Measurements from ENCODE around the gene GAL. TPM values are rescaled to one million over a fixed set of nuclear protein-coding genes. Genes with fewer than 3 reads are reported as not detected.

Gene GAL
- total and polyA plus RNA-seq, 2 of the 8 experiments (the other 6 are each of a cell fraction or from before 2014, with no cell fraction given), result 81.8 to 233 TPM

DNA sequence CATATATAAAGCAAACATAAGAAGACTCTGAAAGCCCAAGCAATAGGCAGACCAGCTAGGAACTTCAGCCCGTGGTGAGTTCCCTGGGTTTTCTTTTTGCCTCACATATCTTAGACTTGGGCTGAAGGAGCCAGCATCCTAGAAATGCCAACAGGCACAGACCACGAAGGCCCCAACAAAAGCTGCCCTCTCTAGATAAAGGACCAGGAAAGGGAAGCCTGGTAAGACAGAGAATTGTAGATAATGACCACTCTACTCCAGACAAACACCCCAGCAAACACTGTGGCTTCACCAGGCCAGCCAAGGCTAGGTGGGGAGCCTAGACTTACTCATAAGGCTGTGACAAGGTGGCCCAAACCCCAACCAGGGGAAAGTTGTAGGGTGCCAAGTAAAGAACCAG lies 11.2 kb downstream of the GAL start:
- Histone ChIP-seq H3K23ac (ENCODE audit: insufficient read length) (no peak overlapping the region), H4K5ac (ENCODE audit: insufficient read length, low read depth, low read length) (no peak overlapping the region), H2BK5ac (ENCODE audit: low read depth, low read length) (peak overlapping the region; percentile 57; the same call in 1 of the 2 replicates), H3K18ac (ENCODE audit: extremely low read depth, low read length) (peak overlapping the region; percentile 78), H3K9ac (replicated peaks in 1 of 4; ENCODE audit: extremely low read depth in 1 of 4, low read depth in 3 of 4, low read length in 3 of 4) (no peak overlapping the region), H4K91ac (replicated peaks; ENCODE audit: insufficient read length, low read length) (peak overlapping the region; percentile 90), H4K8ac (ENCODE audit: extremely low read depth, insufficient read depth, low read length) (no peak overlapping the region; the same call in 1 of the 2 replicates), H2AFZ (ENCODE audit: low read length) (no peak overlapping the region), H3K27me3 (replicated peaks in 1 of 4; ENCODE audit: control insufficient read depth in 3 of 4, extremely low read depth in 1 of 4, insufficient read depth in 3 of 4, low read length in 3 of 4) (no peaks in the 10 kb centered on the region), H3K36me3 (ENCODE audit: control insufficient read depth in 2 of 4, insufficient read depth in 4 of 4, low read length in 3 of 4) (no peaks in the 10 kb centered on the region), H3K56ac (replicated peaks; ENCODE audit: insufficient read length, low read depth, low read length) (no peak overlapping the region), H2AK5ac (ENCODE audit: low read depth, low read length) (peak overlapping the region; percentile 16; the same call in 1 of the 2 replicates), H4K20me1 (replicated peaks in 1 of 2; ENCODE audit: control insufficient read depth in 1 of 2, insufficient read depth in 2 of 2, low read length in 2 of 2) (no peaks in the 10 kb centered on the region), H2BK120ac (replicated peaks; ENCODE audit: low read depth, low read length) (peak overlapping the region; percentile 59), H2BK15ac (ENCODE audit: low read length) (no peak overlapping the region; the same call in 1 of the 2 replicates), H3K4me3 (ENCODE audit: extremely low read depth in 1 of 4, insufficient read depth in 2 of 4, low read depth in 3 of 4, low read length in 4 of 4) (no peak overlapping the region; a peak in 1 of 8 replicates), H3K79me2 (ENCODE audit: control insufficient read depth in 1 of 2, insufficient read depth in 2 of 2, low read length in 2 of 2) (no peaks in the 10 kb centered on the region), H2BK12ac (ENCODE audit: low read depth, low read length) (peak overlapping the region; percentile 72; the same call in 1 of the 2 replicates), H3K4ac (replicated peaks; ENCODE audit: insufficient read length, low read depth, low read length) (no peak overlapping the region), H3K14ac (ENCODE audit: insufficient read length) (no peak overlapping the region), H3K9me3 (ENCODE audit: insufficient read depth in 2 of 2, low read depth in 1 of 2, low read length in 1 of 2) (peaks cover 2% of the 10 kb centered on the region in 2 experiments; a peak in 1 of 4 replicates), H3K27ac (ENCODE audit: low read depth, low read length) (no peak overlapping the region), H3K79me1 (ENCODE audit: low read depth, low read length) (no peaks in the 10 kb centered on the region), H2BK20ac (ENCODE audit: low read length) (peak overlapping the region; percentile 99; the same call in 1 of the 2 replicates), H3K23me2 (ENCODE audit: low read depth, low read length) (0 out of 2 replicates have a peak, but pooled peaks cover 1% of the 10 kb centered on the region), H3K4me1 (replicated peaks in 1 of 4; ENCODE audit: control insufficient read depth in 3 of 4, insufficient read depth in 4 of 4, low read length in 3 of 4) (peaks cover 4 to 22% (median 9%) of the 10 kb centered on the region in 4 experiments; a peak in 6 of 7 replicates), H3K4me2 (ENCODE audit: insufficient read depth in 1 of 2, low read depth in 2 of 2, low read length in 2 of 2) (0 out of 4 replicates have a peak overlapping the region, but pooled peaks of 1 of the 2 experiments have one; percentile 62)
- FAIRE-seq, result no peak
- WGBS, 2 experiments (ENCODE audit: extremely low coverage in 1 of 2, insufficient coverage in 1 of 2, insufficient read length in 1 of 2, insufficient replicate concordance in 2 of 2, low coverage in 1 of 2, low lambda C conversion rate in 2 of 2, missing lambda C conversion rate in 1 of 2), result 93% methylated on average over 2 of the region's 2 CpGs; no CpG with 5 or more reads in 1 of the 2 experiments
- CTCF ChIA-PET (ENCODE audit: partially characterized antibody), result interaction anchor here (0.8 kb wide), 1 partner anchor 52 kb away, joined by 4 read pairs; no protein-coding TSS in a partner anchor
- DNase-seq (ENCODE audit: low read depth in 1 of 2, low spot score in 2 of 2), result no peak
- POLR2A ChIA-PET (ENCODE audit: partially characterized antibody), result interaction anchor here (1.2 to 3.1 kb wide), 3 partner anchors 10 to 54 kb away, joined by 4 to 13 read pairs (median 11); no protein-coding TSS in a partner anchor
- TF ChIP-seq EP300 (IDR thresholded peaks at IDR 0.05; ENCODE audit: borderline replicate concordance in 1 of 2, low read depth in 2 of 2, low read length in 2 of 2) (no peak), KDM5A (IDR thresholded peaks at IDR 0.05; ENCODE audit: low read length) (no peak), TCF12 (IDR thresholded peaks at IDR 0.05; ENCODE audit: low read depth, low read length) (no peak), POLR2A (IDR thresholded peaks at IDR 0.05; ENCODE audit: control extremely low read depth in 1 of 2, low read depth in 2 of 2, low read length in 2 of 2) (no peak), SAP30 (IDR thresholded peaks at IDR 0.05; ENCODE audit: insufficient read depth, insufficient replicate concordance, low read length) (no peak), JUN (IDR thresholded peaks at IDR 0.05; ENCODE audit: low read depth, low read length) (no peak), YY1 (IDR thresholded peaks at IDR 0.05; ENCODE audit: low read depth, low read length) (no peak), CREB1 (IDR thresholded peaks at IDR 0.05) (no peak), SIRT6 (IDR thresholded peaks at IDR 0.05; ENCODE audit: low read length) (no peak), CHD2 (IDR thresholded peaks at IDR 0.05; ENCODE audit: low read length) (no peak), JUND (IDR thresholded peaks at IDR 0.05; ENCODE audit: low read length) (no peak)
- TF ChIP-seq, protein P1, sequence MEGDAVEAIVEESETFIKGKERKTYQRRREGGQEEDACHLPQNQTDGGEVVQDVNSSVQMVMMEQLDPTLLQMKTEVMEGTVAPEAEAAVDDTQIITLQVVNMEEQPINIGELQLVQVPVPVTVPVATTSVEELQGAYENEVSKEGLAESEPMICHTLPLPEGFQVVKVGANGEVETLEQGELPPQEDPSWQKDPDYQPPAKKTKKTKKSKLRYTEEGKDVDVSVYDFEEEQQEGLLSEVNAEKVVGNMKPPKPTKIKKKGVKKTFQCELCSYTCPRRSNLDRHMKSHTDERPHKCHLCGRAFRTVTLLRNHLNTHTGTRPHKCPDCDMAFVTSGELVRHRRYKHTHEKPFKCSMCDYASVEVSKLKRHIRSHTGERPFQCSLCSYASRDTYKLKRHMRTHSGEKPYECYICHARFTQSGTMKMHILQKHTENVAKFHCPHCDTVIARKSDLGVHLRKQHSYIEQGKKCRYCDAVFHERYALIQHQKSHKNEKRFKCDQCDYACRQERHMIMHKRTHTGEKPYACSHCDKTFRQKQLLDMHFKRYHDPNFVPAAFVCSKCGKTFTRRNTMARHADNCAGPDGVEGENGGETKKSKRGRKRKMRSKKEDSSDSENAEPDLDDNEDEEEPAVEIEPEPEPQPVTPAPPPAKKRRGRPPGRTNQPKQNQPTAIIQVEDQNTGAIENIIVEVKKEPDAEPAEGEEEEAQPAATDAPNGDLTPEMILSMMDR (IDR thresholded peaks at IDR 0.05; ENCODE audit: control extremely low read depth in 1 of 3, insufficient read depth in 1 of 3, low read depth in 1 of 3, low read length in 3 of 3), result no peak
